Cardiac fibroblast (primary cell): ENCODE measurements around the gene PPP1R16B.

Source experiments
- DNase-seq, 2 donors: peaks; one replicate each; pipeline versions ENCODE4 v3.0.0 to v3.0.0-alpha.2; 2010; ENCODE audit warnings: low read depth in 2 of 2
- H3K4me3 ChIP-seq, 2 donors: replicated peaks in 1 of 2; 1 replicate in 1 of 2; 2 replicates in 1 of 2; pipeline ENCODE4 v1.5.1; 2011; ENCODE audit warnings: low read depth in 2 of 2, low read length in 2 of 2, mild to moderate bottlenecking in 2 of 2, moderate library complexity in 1 of 2
- CTCF ChIP-seq: IDR thresholded peaks from one replicate; pipeline ENCODE4 v1.5.1; 2011; ENCODE audit warnings: low read depth, mild to moderate bottlenecking, low read length, inconsistent platforms

The PPP1R16B gene

GRCh38 chr20:38774167-38774566 lies 31.3 kb upstream of the PPP1R16B start:
- no peak for DNase-seq
- H3K4me3 ChIP-seq, result no peak overlapping the region
- no peak for TF ChIP-seq CTCF

- H3K4me3 ChIP-seq, result no peak overlapping the region
- DNase-seq, result no peak
- TF ChIP-seq CTCF, result no peak
These were observed 29.1 kb upstream of the PPP1R16B start for GRCh38 chr20:38776363-38776762.

GRCh38 chr20:38779247-38780097 lies 26.0 kb upstream of the PPP1R16B start:
- no peak overlapping the region for H3K4me3 ChIP-seq
- no peak for DNase-seq
- TF ChIP-seq CTCF, result no peak

GRCh38 chr20:38782275-38782674 lies 23.2 kb upstream of the PPP1R16B start:
- H3K4me3 ChIP-seq, result no peak overlapping the region
- TF ChIP-seq CTCF, result no peak
- DNase-seq, result no peak

GRCh38 chr20:38787870-38788269 lies 17.6 kb upstream of the PPP1R16B start:
- H3K4me3 ChIP-seq, result no peak overlapping the region
- no peak for TF ChIP-seq CTCF
- DNase-seq, result no peak

GRCh38 chr20:38789503-38790199 lies 15.8 kb upstream of the PPP1R16B start:
- TF ChIP-seq CTCF, result no peak
- no peak overlapping the region for H3K4me3 ChIP-seq
- peak; percentile 8 to 79 for DNase-seq
